Measurements from ENCODE around the gene PNLIPRP2. TPM values are rescaled to one million over a fixed set of nuclear protein-coding genes. Genes with fewer than 3 reads are reported as not detected.

PNLIPRP2 gene
- total and polyA plus RNA-seq, 2 of the 4 experiments (the other 2 are of a cell fraction), result not detected

- H2BK20ac ChIP-seq (ENCODE audit: low read depth, low read length), result no peak overlapping the region; the same call in 1 of the 2 replicates
- DNase-seq, result no peak
- peak overlapping the region; percentile 9; the same call in 1 of the 2 replicates for H2AK5ac ChIP-seq (ENCODE audit: low read depth, low read length)
- ChIA-PET POLR2A (ENCODE audit: unreplicated experiment) (interaction anchor here (0.6 kb wide), 1 partner anchor 27 kb away, joined by 14 read pairs; no protein-coding TSS in a partner anchor), CTCF (interaction anchor here (1.2 to 4.9 kb wide), 3 partner anchors 88 to 108 kb away, joined by 3 to 39 read pairs (median 4); no protein-coding TSS in a partner anchor)
- H3K9ac ChIP-seq (ENCODE audit: low read depth, low read length), result peak overlapping the region; percentile 20
- TF ChIP-seq RCOR1 (IDR thresholded peaks at IDR 0.05; ENCODE audit: insufficient replicate concordance, low read length) (no peak), POLR2A (IDR thresholded peaks at IDR 0.05; ENCODE audit: low read depth, low read length) (no peak), CHD1 (IDR thresholded peaks at IDR 0.05; ENCODE audit: low read depth, low read length) (no peak), BHLHE40 (IDR thresholded peaks at IDR 0.05; ENCODE audit: low read depth, low read length) (no peak), MXI1 (IDR thresholded peaks at IDR 0.05; ENCODE audit: borderline replicate concordance, low read depth, low read length) (no peak), SMC3 (IDR thresholded peaks at IDR 0.05; ENCODE audit: low read depth, low read length) (no peak), USF2 (IDR thresholded peaks at IDR 0.05; ENCODE audit: low read depth, low read length) (no peak), RFX5 (IDR thresholded peaks at IDR 0.05; ENCODE audit: low read depth, low read length) (no peak), CTCF (conservative IDR thresholded peaks at IDR 0.05; ENCODE audit: low read depth, low read length) (no peak), RAD21 (IDR thresholded peaks at IDR 0.05; ENCODE audit: low read length) (no peak)
- no peak overlapping the region for H4K5ac ChIP-seq (ENCODE audit: low read depth, low read length)
- peaks cover 9% of the 10 kb centered on the region for H3K9me1 ChIP-seq (ENCODE audit: insufficient read depth, low read length)
- intact Hi-C loops (cut with micrococcal nuclease) (loop anchor here (2.0 kb wide), 1 partner anchor 486 kb away; no protein-coding TSS in a partner anchor), in situ Hi-C loops (cut with MboI; ENCODE audit: low sequenced_read_pairs) (no loop called here), dilution Hi-C loops (cut with HindIII; ENCODE audit: low sequenced_read_pairs, unreplicated experiment) (loop anchor here (25.0 kb wide), 1 partner anchor 98 kb away; no protein-coding TSS in a partner anchor)
- H3K36me3 ChIP-seq (ENCODE audit: control insufficient read depth, insufficient read depth, low read length), result no peaks in the 10 kb centered on the region
- H3K4ac ChIP-seq (ENCODE audit: low read depth, low read length), result peak overlapping the region; percentile 76
- H2BK120ac ChIP-seq (ENCODE audit: low read depth, low read length), result peak overlapping the region; percentile 60; the same call in 1 of the 2 replicates
- H2AFZ ChIP-seq (replicated peaks; ENCODE audit: low read length, poor library complexity), result peak overlapping the region; percentile 10
- H2BK5ac ChIP-seq (ENCODE audit: low read depth, low read length, poor library complexity, severe bottlenecking), result peak overlapping the region; percentile 53
- H2BK15ac ChIP-seq (ENCODE audit: low read depth, low read length), result no peak overlapping the region
- no peak overlapping the region for H3K18ac ChIP-seq (ENCODE audit: low read depth, low read length)
- no peaks in the 10 kb centered on the region for H3K9me3 ChIP-seq (ENCODE audit: control insufficient read depth, insufficient read depth, low read length)
- peak overlapping the region; percentile 37 for H2AK9ac ChIP-seq (replicated peaks; ENCODE audit: low read depth, low read length, poor library complexity)
- H3K14ac ChIP-seq (replicated peaks; ENCODE audit: low read depth, low read length), result peak overlapping the region; percentile 35
- H3K4me2 ChIP-seq (ENCODE audit: low read depth, low read length), result peak overlapping the region; percentile 82
- H4K20me1 ChIP-seq (ENCODE audit: insufficient read depth, low read length), result no peaks in the 10 kb centered on the region
- H3K23ac ChIP-seq (ENCODE audit: low read depth, low read length), result peak overlapping the region; percentile 49
- no TSS peak for BruUV-seq (replicated peaks)
- peak overlapping the region; percentile 86 for H3K27ac ChIP-seq (ENCODE audit: insufficient read depth, low read length)
- H3K79me1 ChIP-seq (ENCODE audit: low read depth in 1 of 2, low read length in 2 of 2), result 0 out of 4 replicates have a peak, but pooled peaks cover 0 to 3% of the 10 kb centered on the region in 2 experiments
- peak overlapping the region; percentile 9; the same call in 1 of the 2 replicates for H3K4me3 ChIP-seq (ENCODE audit: insufficient read depth, low read depth, low read length)
- peak; percentile 24 for ATAC-seq (ENCODE audit: low read depth)
- WGBS, 2 experiments (ENCODE audit: extremely low coverage in 2 of 2, insufficient read length in 1 of 2), result no CpG with 5 or more reads among the region's 7 CpGs
- peak overlapping the region; percentile 58; the same call in 1 of the 2 replicates for H4K91ac ChIP-seq (ENCODE audit: insufficient read depth, low read depth, low read length)
- H3K27me3 ChIP-seq (ENCODE audit: control insufficient read depth, insufficient read depth, low read length), result no peaks in the 10 kb centered on the region
- H4K8ac ChIP-seq (ENCODE audit: low read depth in 2 of 2, low read length in 2 of 2), result peak overlapping the region; percentile 62 to 70; a peak in 2 of 4 replicates
- H3K56ac ChIP-seq (ENCODE audit: extremely low read depth, insufficient read depth, low read length), result peak overlapping the region; percentile 29; the same call in 1 of the 2 replicates
- peaks cover 14% of the 10 kb centered on the region for H3K4me1 ChIP-seq (ENCODE audit: control insufficient read depth, insufficient read depth, low read length)
These were observed 68.2 kb downstream of the PNLIPRP2 start for GRCh38 chr10:116688741-116689495.

All from IMR-90 (cell line).